A673 (cell line): ENCODE data around the gene SMOC2. TPM values are rescaled to one million over a fixed set of nuclear protein-coding genes. Genes with fewer than 3 reads are reported as not detected.
"Not testable (repeated sequence)": the region's sequence is repeated elsewhere in the genome, so short reads cannot be mapped to it uniquely, and the experiment has no call there.

Experiments used
- BruUV-seq: library from RNA; stranded (reverse); fragments of 400-500 nt; replicated peaks from 2 replicates; lab custom pipeline; 2021; lab: Mats Ljungman, UMichigan
- CTCF ChIA-PET: fragments of 300-600 bp; sonication (Branson Sonifier 250); formaldehyde crosslinking; loops from one replicate; lab custom pipeline; 2022; ENCODE audit warnings: antibody characterized with exemption; lab: Charles Lee
- POLR2A ChIA-PET: fragments of 300-600 bp; sonication (Branson Sonifier 250); formaldehyde crosslinking; loops from one replicate; lab custom pipeline; 2022; ENCODE audit warnings: antibody characterized with exemption; ENCODE audit not compliant: low non-redundant PET; lab: Charles Lee
- DNase-seq: peaks from one replicate; pipeline ENCODE4 v3.0.0-alpha.2; 2015; ENCODE audit warnings: low spot score
- H3K27ac ChIP-seq: fragments of 200-600 bp; sonication (generic); 2 replicates; pipeline ENCODE4 v1.5.1; 2016; ENCODE audit warnings: mixed run types, low read depth, mild to moderate bottlenecking, mixed read lengths, antibody characterized with exemption, low read length; ENCODE audit not compliant: poor library complexity, severe bottlenecking
- H3K27me3 ChIP-seq: fragments of 200-600 bp; sonication (generic); replicated peaks from 2 replicates; pipeline ENCODE4 v1.6.1; 2017; ENCODE audit warnings: mixed run types, low read depth, mild to moderate bottlenecking, mixed read lengths, antibody characterized with exemption, low read length; ENCODE audit not compliant: insufficient read depth, poor library complexity
- H3K36me3 ChIP-seq: fragments of 200-600 bp; sonication (generic); 2 replicates; pipeline ENCODE4 v1.6.1; 2016; ENCODE audit warnings: mixed run types, mild to moderate bottlenecking, mixed read lengths, antibody characterized with exemption, low read length; ENCODE audit not compliant: insufficient read depth, poor library complexity, severe bottlenecking
- H3K4me1 ChIP-seq: fragments of 200-600 bp; sonication (generic); 2 replicates; pipeline ENCODE4 v1.6.1; 2017; ENCODE audit warnings: mixed run types, mild to moderate bottlenecking, mixed read lengths, antibody characterized with exemption, low read length; ENCODE audit not compliant: insufficient read depth, poor library complexity, severe bottlenecking
- H3K4me3 ChIP-seq: fragments of 200-600 bp; sonication (generic); 2 replicates; pipeline ENCODE4 v1.5.1; 2016; ENCODE audit warnings: low read depth, mixed run types, mild to moderate bottlenecking, mixed read lengths, low read length; ENCODE audit not compliant: poor library complexity, severe bottlenecking
- H3K9me3 ChIP-seq: fragments of 200-600 bp; sonication (generic); 2 replicates; pipeline ENCODE4 v1.6.1; 2016; ENCODE audit warnings: mixed run types, low read depth, mild to moderate bottlenecking, mixed read lengths, antibody characterized with exemption, low read length; ENCODE audit not compliant: poor library complexity, severe bottlenecking
- CTCF ChIP-seq: fragments of 300-800, 200-600 bp; sonication (generic); conservative IDR thresholded peaks from 2 replicates; pipeline ENCODE4 v1.5.1; 2017; ENCODE audit warnings: low read depth, mild to moderate bottlenecking, antibody characterized with exemption, low read length, moderate library complexity, mixed read lengths
- EZH2 ChIP-seq: fragments of 200-600 bp; sonication (generic); IDR thresholded peaks from 2 replicates; pipeline ENCODE4 v1.6.1; 2017; ENCODE audit warnings: borderline replicate concordance, low read depth, mild to moderate bottlenecking, mixed read lengths, antibody characterized with exemption, low read length; ENCODE audit not compliant: poor library complexity, severe bottlenecking
- intact Hi-C: fragments of 100-400 bp; cut with micrococcal nuclease; formaldehyde crosslinking; loops from one replicate; pipeline ENCODE4 v1.10.0; 2022; ENCODE audit not compliant: unreplicated experiment
- total RNA-seq: library from RNA; stranded (reverse); gene quantifications from 2 replicates; pipeline ENCODE4 v1.2.3, GENCODE V29; 2021

SMOC2 gene
- total RNA-seq, 1 experiment from 2014 or later = 1.8 TPM

- POLR2A ChIA-PET = no interaction called here
- no peaks in the 10 kb centered on the region for H3K4me1 ChIP-seq
- no peak overlapping the region for H3K4me3 ChIP-seq
- no TSS peak for BruUV-seq
- no peaks in the 10 kb centered on the region for H3K36me3 ChIP-seq
- H3K9me3 ChIP-seq = no peaks in the 10 kb centered on the region
- no peak for TF ChIP-seq CTCF
- TF ChIP-seq EZH2 = no peak
- no peak overlapping the region for H3K27ac ChIP-seq
- peaks cover 2% of the 10 kb centered on the region for H3K27me3 ChIP-seq
- DNase-seq = no peak
- intact Hi-C loops = no loop called here
- CTCF ChIA-PET = no interaction called here
These were observed 250.8 kb downstream of the SMOC2 start for GRCh38 chr6:168691774-168692173.

GRCh38 chr6:168692193-168692914 is 251.4 kb downstream of the SMOC2 start:
- no peaks in the 10 kb centered on the region for H3K4me1 ChIP-seq
- H3K4me3 ChIP-seq = no peak overlapping the region
- intact Hi-C loops = no loop called here
- no peaks in the 10 kb centered on the region for H3K36me3 ChIP-seq
- H3K27ac ChIP-seq = no peak overlapping the region
- ChIA-PET CTCF (no interaction called here), POLR2A (no interaction called here)
- no TSS peak for BruUV-seq
- no peak for DNase-seq
- H3K27me3 ChIP-seq = peaks cover 2% of the 10 kb centered on the region
- TF ChIP-seq CTCF = no peak
- no peak for TF ChIP-seq EZH2
- no peaks in the 10 kb centered on the region for H3K9me3 ChIP-seq

GRCh38 chr6:168692915-168693257 is 251.9 kb downstream of the SMOC2 start:
- DNase-seq, H3K36me3 ChIP-seq, H3K4me1 ChIP-seq, POLR2A ChIA-PET, H3K27ac ChIP-seq, CTCF ChIA-PET, BruUV-seq, H3K4me3 ChIP-seq, H3K9me3 ChIP-seq, H3K27me3 ChIP-seq, intact Hi-C loops: not testable (repeated sequence)

GRCh38 chr6:168694797-168695196 is 253.8 kb downstream of the SMOC2 start:
- H3K27me3 ChIP-seq, POLR2A ChIA-PET, DNase-seq, H3K4me1 ChIP-seq, H3K27ac ChIP-seq, H3K36me3 ChIP-seq, H3K4me3 ChIP-seq, H3K9me3 ChIP-seq, intact Hi-C loops, CTCF ChIA-PET, BruUV-seq: not testable (repeated sequence)
